GM12891 (cell line): ENCODE results near the gene NPAS1.
"Not testable (repeated sequence)": the region's sequence is repeated elsewhere in the genome, so short reads cannot be mapped to it uniquely, and the experiment has no call there.

Source experiments
- DNase-seq: peaks from one replicate; pipeline ENCODE4 v3.0.0; 2011; ENCODE audit warnings: low spot score; ENCODE audit not compliant: insufficient read length
- FAIRE-seq: peaks from 2 replicates; lab custom pipeline; 2011; peaks lifted over from hg19 to GRCh38; lab: Jason Lieb, UNC
- PAX5 ChIP-seq: IDR thresholded peaks from 2 replicates; pipeline ENCODE4 v1.6.1; 2011; ENCODE audit warnings: low read length, moderate library complexity, mild to moderate bottlenecking; ENCODE audit not compliant: insufficient read depth, severe bottlenecking
- POLR2A ChIP-seq: IDR thresholded peaks from 2 replicates; pipeline ENCODE4 v1.6.1; 2011; ENCODE audit warnings: low read depth, low read length, control low read depth
- POLR2AphosphoS5 ChIP-seq: IDR thresholded peaks from 2 replicates; pipeline ENCODE4 v1.6.1; 2011; ENCODE audit warnings: low read depth, low read length, control low read depth
- POU2F2 ChIP-seq: IDR thresholded peaks from 2 replicates; pipeline ENCODE4 v1.6.1; 2011; ENCODE audit warnings: low read depth, mild to moderate bottlenecking, control low read depth, low read length, moderate library complexity
- SPI1 ChIP-seq: IDR thresholded peaks from 2 replicates; pipeline ENCODE4 v1.6.1; 2011; ENCODE audit warnings: low read depth, low read length, control low read depth
- TAF1 ChIP-seq: IDR thresholded peaks from 2 replicates; pipeline ENCODE4 v1.6.1; 2011; ENCODE audit warnings: low read depth, low read length, control low read depth

The NPAS1 gene

DNA sequence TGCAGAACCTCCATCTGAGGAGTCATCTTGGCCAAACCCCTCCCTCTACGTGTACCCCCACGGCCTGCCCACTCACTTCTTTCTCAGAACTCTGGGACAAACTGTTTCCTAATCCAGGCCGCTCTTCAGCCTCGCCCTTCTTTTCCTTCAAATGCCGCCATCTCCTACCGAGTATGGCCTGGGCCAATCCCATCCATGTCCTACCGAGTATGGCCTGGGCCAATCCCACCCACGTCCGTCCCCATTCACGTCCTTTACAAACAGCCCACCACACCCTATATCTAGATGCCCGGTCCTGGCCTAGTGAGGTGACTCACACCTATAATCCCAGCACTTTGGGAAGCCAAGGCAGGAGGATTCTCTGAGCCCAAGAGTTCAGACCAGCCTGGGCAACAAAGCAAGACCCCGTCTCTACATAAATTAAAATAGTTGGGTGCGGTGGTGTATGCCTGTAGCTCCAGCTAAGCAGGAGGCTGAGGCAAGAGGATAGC lies 27.7 kb downstream of the NPAS1 start:
- no peak for FAIRE-seq
- DNase-seq: no peak
- no peak for TF ChIP-seq POLR2AphosphoS5
- no peak for TF ChIP-seq POU2F2
- no peak for TF ChIP-seq POLR2A
- no peak for TF ChIP-seq SPI1
- no peak for TF ChIP-seq PAX5
- no peak for TF ChIP-seq TAF1

DNA sequence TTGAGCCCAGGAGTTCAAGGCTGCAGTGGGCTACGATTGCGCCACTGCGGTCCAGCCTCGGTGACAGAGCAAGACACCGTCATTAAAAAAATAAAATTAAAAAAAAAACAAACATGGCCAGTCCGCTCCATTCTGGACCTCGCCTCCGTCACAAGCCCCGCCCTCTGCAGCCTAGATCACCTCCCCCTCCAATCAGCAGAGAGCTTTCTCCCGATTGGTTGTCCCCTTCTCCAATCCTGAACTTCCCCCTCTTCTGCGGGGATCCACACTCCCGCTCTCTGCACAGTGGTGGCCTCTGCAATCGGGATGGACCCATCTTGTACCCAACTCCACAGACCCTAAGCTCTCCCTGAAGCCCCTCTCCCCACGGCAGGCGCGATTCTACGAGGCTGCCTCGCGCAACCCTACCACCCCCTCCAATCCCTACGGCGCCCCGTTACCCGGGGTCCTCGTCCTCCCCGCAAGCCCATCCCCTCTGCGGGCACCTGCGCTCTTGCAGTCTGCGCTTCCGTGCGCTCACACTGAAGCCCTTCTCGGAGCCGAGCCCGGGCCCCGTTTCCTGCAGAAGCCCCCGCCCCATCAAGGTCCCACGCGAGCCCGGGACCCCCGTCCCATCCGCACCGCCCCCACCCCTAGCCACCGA lies 28.2 kb downstream of the NPAS1 start:
- FAIRE-seq (peak; percentile 76), DNase-seq (peak; percentile 93)
- TF ChIP-seq TAF1 (no peak), POLR2A (no peak), PAX5 (no peak), POU2F2 (no peak), POLR2AphosphoS5 (no peak)

DNA sequence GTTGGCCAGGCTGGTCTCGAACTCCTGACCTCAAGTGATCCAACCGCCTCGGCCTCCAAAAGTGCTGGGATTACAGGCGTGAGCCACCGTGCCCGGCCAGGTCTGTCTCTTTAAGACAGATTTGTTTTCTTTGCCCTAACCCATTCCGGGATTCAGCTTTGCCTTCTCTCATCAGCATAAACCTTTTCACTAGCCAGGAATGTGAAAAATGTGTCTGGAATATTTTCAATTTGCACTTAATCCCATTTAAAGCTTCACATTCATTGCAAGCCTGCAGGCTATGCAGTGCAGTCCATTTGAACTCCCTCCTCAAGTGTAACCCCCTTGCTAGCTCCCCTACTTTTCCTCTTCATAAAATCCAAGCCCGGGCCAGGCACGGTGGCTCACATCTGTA lies 29.7 kb downstream of the NPAS1 start:
- no peak for FAIRE-seq
- TF ChIP-seq SPI1 (no peak), POU2F2 (no peak), TAF1 (no peak), POLR2A (no peak), PAX5 (no peak), POLR2AphosphoS5 (no peak)
- DNase-seq: no peak

DNA sequence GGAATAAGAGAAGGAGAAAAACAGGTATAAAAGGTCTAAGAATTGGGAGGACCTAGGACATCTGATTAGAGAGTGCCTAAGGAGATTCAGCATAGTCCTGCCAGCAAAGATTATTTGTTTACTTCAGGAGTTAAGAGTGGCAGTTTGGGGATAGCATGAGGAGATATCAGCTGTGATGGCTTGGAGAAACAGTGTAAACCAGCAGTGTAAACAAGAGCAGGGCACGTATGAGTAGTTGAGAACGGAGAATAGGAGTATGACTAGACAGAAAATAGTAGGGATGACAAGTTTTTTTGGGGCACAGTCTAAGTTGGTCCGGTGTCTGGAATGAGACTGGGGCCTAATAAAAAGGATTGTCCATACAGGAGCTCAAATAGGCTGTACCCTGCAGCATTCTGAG lies 30.9 kb downstream of the NPAS1 start:
- not testable (repeated sequence) for FAIRE-seq, DNase-seq

DNA sequence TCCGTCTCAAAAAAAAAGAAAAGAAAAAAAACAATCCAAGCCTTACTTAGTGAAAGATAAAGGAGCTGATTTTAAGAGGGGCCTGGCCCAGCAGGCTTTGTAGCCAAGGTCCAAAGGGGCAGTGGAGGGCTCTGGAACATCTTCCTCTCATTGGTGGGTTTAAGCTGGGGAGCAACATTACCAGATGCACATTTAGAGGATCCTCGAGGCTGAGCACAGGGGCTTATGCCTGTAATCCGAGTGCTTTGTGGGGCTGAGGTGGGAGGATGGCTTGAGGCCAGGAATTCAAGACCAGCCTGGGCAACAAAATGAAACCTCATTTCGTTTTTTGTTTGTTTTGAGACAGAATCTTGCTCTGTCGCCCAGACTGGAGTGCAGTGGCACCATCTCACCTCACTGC lies 36.8 kb downstream of the NPAS1 start:
- FAIRE-seq (no peak), DNase-seq (no peak)
- TF ChIP-seq POU2F2: no peak
- no peak for TF ChIP-seq SPI1
- TF ChIP-seq TAF1: no peak

DNA sequence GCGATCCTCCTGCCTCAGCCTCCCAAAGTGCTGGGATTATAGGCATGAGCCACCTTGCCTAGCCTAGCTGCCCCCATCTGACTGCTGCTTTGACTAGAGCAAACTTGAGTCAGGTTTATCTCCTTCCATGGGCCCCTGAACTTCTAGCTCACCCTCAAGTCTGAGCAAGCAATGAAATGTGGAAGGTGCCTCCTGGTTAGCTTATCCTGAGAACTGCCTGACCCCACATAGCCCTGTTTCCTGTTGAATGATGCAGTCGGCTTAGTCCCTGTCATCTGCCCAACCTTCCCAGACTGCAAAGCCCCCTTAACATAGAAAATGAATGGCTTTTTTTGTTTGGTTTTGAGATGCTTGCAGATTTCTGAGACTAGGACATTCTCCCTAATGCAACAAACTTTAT lies 37.7 kb downstream of the NPAS1 start:
- DNase-seq (no peak), FAIRE-seq (no peak)
- TF ChIP-seq PAX5 (no peak), POLR2A (no peak), POU2F2 (no peak), TAF1 (no peak), SPI1 (no peak), POLR2AphosphoS5 (no peak)

DNA sequence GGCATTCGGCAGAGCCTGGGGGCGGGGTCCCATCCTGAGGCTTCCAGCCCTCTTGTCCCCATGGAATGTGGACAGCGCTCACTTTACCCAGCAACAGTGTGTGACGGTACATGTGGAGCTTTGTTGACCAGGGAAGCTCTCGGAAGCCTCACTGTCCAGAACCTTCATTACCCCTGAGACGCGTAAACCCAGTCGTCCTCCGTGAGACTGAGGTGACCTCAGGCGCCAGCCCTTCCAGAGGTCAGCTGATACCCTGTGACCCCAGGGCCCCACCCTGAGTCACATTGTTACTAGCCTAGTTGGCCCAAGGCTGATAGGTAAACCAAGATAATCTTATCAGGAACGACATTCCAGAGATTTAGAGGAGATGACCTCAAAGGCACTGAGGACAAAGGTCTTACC lies 39.0 kb downstream of the NPAS1 start:
- TF ChIP-seq SPI1: no peak
- TF ChIP-seq PAX5: no peak
- TF ChIP-seq POLR2AphosphoS5: no peak
- TF ChIP-seq TAF1: no peak
- TF ChIP-seq POU2F2: no peak
- TF ChIP-seq POLR2A: no peak
- FAIRE-seq (no peak), DNase-seq (no peak)

DNA sequence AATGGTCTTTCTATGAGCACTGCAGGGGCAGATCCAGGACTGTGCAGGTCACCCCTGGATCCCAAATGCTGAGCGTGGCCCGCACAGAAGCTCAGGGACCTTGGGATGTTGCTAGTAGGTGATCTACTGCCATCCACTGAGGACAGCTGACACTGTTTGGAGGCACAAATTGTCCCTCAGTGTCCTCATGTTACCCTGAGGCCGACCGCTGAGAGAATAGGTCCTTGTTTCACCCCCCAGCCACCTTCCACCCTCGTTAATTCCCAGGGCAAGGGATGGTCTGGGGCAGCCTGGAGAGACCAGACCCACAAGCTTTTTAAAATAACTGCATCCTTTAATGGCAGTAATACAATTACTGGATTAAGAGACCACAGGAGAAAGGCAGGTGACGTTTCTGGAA lies 44.2 kb downstream of the NPAS1 start:
- FAIRE-seq: no peak
- TF ChIP-seq PAX5 (no peak), POLR2AphosphoS5 (no peak), SPI1 (no peak)
- DNase-seq: no peak

DNA sequence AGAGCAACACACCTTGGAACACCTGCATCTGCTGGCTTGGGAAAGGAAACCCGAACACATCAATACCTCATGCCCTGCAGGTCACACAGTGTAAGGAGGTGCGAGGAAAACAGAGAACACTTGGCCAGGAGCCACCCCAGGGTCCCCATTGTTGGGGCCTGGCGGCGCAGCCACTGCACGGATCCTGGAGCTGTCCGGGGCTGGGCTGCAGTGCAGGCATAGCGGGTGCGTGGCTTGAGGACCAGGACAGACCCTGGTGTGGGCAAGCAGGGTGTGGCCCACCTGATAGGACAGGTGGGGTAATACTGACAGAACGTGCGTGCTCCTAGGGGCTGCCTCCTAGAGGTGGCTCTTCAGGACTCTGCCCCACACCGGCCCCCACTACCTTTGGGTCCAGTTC lies 45.6 kb downstream of the NPAS1 start:
- TF ChIP-seq TAF1 (no peak), POLR2A (no peak), POLR2AphosphoS5 (no peak), PAX5 (no peak), SPI1 (no peak), POU2F2 (no peak)
- FAIRE-seq: no peak
- no peak for DNase-seq

DNA sequence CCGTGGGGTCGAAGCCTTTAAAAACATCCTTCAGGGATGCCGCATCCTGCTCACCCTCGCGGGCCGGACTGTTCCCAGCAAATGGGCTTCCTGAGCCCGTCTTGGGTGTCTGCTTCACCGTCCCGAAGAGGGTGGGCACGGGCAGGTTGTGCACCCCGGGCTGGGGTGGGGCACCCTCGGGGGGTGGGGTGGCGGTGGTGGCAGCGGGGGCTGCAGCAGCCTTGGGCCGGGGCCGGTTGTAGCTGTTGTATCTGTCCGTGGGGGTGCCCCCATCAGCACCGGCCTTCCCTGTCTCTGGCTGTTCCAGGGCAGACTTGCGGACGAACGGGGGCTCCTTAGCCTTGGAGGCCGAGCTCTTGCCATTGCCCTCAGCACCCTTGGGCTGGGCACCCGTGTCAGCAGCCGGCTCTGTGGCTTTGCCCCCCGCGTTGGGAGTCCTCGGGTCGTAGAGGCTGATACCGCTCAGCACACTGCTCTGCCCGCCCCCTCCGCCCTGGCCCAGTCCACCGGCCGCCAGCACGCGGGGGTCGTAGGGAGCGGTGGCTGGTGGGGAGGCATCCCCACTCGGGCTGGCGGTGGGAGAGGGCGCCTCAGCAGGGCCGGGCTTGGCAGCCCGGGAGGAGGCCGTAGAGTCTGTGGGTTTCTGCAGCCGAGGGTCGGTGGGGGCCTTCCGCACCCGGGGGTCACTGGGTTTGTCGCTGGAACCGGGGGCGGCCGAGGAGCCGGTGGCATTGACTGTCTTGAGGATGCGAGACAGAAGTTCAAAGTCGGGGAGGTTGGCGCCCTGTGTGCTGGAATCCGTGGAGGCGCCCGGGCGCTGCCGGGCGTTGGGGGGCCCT lies 47.0 kb downstream of the NPAS1 start:
- TF ChIP-seq PAX5 (no peak), SPI1 (no peak), POLR2A (no peak), TAF1 (no peak), POLR2AphosphoS5 (no peak), POU2F2 (no peak)
- DNase-seq (no peak), FAIRE-seq (no peak)
